ENCODE data around the gene ADGRG3.

Gene ADGRG3

DNA sequence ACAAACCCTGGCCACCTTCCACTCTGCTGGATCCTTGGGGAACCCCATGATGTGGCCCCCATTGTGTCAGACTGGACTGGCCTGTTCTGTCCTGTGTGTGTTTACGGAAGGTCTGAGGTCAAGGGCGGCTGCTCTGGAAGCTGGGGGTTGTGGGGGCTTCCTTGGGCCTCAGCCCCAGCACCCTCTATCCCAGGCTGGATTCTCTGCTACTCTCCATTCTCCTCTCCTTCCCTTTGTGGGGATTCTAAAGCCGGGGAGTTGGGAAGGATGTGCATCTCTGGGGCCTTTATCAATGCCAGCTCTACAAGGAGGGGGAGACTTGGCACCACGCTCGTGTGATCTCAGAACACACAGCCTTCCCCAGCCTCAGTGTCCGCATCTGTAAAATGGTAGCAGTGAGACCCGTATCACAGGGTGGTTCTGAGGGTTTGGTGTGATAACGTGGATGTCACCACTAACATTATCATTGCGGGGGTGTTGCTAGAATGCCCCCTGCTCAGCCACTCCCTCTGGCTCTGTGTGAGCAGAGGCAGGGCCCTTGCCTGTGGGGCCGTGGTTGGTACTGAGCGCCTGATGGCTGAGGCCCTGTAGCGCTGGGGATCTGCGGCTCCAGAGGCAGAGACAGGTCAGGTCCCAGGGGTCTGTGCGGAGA, 21.6 kb upstream of the ADGRG3 start:
- TF ChIP-seq, protein P1, sequence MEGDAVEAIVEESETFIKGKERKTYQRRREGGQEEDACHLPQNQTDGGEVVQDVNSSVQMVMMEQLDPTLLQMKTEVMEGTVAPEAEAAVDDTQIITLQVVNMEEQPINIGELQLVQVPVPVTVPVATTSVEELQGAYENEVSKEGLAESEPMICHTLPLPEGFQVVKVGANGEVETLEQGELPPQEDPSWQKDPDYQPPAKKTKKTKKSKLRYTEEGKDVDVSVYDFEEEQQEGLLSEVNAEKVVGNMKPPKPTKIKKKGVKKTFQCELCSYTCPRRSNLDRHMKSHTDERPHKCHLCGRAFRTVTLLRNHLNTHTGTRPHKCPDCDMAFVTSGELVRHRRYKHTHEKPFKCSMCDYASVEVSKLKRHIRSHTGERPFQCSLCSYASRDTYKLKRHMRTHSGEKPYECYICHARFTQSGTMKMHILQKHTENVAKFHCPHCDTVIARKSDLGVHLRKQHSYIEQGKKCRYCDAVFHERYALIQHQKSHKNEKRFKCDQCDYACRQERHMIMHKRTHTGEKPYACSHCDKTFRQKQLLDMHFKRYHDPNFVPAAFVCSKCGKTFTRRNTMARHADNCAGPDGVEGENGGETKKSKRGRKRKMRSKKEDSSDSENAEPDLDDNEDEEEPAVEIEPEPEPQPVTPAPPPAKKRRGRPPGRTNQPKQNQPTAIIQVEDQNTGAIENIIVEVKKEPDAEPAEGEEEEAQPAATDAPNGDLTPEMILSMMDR (IDR thresholded peaks at IDR 0.05; ENCODE audit: low read depth, low read length): no peak
- DNase-seq (ENCODE audit: low read depth in 2 of 2): no peak
- H3K4me3 ChIP-seq (replicated peaks in 1 of 2; ENCODE audit: low read depth in 2 of 2, low read length in 2 of 2): no peak overlapping the region

DNA sequence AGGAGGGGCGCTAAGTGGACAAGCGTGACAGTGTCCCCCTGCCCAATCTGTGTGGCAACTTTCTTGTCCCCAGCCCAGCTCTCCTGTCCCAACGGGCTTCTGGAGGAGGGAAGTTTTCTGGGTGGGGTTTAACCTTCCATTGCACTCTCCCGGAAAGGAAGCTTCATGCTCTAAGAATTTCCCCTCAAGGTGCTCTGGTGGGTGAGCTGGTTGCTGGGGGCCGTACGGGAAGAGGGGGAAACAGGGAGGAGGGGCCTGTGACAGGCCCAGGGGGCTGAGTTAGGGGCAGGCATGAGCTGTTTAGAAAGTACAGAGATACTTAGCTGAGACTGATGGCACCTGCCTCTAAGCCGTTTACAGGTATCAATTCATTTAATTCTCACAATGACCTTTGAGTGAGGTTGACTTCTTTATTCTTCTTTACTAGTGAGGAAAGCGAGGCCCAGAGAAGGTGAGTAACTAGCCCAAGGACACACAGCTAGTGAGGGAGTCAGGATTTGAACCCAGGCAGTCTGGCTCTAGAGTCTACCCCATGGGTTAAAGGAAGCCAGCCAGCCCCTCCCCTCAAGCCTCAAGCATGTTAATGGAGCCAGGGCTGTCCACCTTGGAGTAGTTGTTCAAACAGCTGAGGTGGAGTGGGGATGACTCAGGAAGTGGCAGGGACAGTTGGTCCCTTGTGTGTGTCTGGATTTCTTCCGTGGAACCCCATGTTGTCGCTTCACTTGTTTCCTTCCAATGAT, 20.8 kb upstream of the ADGRG3 start:
- no peak for DNase-seq (ENCODE audit: low read depth in 2 of 2)
- no peak overlapping the region for H3K4me3 ChIP-seq (replicated peaks in 1 of 2; ENCODE audit: low read depth in 2 of 2, low read length in 2 of 2)
- TF ChIP-seq, protein P1 (IDR thresholded peaks at IDR 0.05; ENCODE audit: low read depth, low read length): no peak

DNA sequence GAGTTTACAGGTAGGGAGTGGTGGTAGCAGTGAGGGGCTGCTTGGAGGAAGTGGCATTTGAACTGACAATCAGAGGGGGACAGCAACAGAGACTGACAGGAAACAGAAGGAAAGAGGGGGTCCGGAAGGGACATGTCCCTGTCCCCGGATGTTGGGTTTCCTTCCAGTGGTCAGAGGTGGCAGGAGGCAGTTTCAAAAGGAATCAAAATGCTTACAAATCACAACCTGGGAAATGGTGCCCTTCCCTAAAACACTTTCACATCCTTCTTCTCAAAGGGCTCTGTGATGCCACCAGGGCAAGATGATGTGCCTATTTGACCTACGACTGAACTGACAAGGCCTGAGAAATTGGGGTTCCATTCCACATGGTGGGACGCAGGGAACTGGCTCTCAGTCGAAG, 20.0 kb upstream of the ADGRG3 start:
- TF ChIP-seq, protein P1 (IDR thresholded peaks at IDR 0.05; ENCODE audit: low read depth, low read length): no peak
- DNase-seq (ENCODE audit: low read depth in 2 of 2): no peak
- H3K4me3 ChIP-seq (replicated peaks in 1 of 2; ENCODE audit: low read depth in 2 of 2, low read length in 2 of 2): no peak overlapping the region

DNA sequence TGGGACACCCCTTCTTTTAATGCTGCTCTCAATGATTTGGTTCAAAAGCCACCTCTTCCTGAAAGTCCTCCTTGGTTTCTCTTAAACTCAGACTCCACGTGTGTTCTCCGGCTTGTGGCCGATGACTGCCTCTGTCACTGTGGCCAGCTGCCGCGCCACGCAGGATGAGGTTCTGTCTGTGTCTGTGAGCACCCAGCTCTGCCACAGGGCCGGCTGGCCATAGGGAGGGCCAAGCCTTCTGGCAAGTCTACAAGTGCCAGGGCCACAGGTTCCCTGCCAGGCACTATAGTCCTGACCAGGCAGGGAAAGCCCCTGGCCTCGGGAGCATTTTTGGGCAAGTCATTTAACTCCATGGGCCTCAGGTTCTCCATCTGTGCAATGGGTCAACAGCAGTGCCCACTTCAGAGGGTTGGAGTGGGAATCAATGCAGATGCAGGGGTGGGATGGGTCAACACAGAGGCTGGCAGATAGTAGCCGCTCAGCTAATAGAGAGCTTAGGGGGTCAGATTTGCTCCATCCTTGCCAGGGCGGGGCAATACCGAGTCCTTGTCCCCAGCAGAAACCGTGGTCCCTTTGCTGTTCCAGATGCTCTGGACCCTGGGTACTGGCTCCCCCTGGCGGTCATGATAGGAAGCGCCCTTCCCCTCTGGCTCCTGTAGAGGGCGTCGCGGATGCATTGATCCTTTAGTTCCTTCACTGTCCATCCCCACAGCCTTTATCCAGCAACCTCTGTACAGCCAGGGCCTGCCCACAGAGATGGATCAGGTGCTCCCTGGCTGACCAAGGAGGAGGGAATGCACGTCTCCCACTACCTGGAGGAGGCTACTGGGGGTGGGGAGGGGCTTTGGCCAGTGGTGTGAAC, 19.3 kb upstream of the ADGRG3 start:
- TF ChIP-seq, protein P1 (IDR thresholded peaks at IDR 0.05; ENCODE audit: low read depth, low read length): peak; percentile 100
- DNase-seq (ENCODE audit: low read depth in 2 of 2): peak; percentile 84 to 86
- H3K4me3 ChIP-seq (replicated peaks in 1 of 2; ENCODE audit: low read depth in 2 of 2, low read length in 2 of 2): no peak overlapping the region

DNA sequence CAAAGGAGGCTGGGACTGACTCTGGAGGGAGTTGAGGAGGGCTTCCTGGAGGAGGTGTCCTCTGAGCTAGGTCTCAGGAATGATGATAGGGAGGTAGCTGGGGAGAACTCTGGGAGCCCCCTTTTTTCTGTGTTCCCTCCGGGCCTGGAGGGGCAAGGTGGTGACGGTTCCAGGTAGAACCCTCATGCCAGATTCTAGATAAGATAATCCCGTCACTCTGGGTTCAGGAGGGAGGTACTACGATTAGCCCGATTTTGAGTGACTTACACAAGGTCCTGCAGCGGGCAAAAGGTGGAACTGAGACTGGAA, 18.7 kb upstream of the ADGRG3 start:
- TF ChIP-seq, protein P1 (IDR thresholded peaks at IDR 0.05; ENCODE audit: low read depth, low read length): no peak
- no peak overlapping the region for H3K4me3 ChIP-seq (replicated peaks in 1 of 2; ENCODE audit: low read depth in 2 of 2, low read length in 2 of 2)

DNA sequence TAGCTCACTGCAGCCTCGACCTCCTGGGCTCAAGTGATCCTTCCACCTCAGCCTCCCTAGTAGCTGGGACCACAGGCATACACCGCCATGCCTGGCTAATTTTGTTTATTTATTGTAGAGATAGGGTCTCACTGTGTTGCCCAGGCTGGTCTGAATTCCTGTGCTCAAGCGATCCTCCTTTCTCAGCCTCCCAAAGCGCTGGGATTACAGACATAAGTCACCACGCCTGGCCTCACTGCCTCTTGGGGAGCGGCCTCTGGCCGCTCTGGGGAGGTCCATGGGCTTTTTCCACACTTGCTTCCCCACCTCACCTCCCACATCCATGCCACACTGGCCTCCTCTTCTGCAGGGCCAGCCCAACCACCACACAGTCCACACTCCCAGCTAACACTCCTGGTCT, 18.3 kb upstream of the ADGRG3 start:
- TF ChIP-seq, protein P1 (IDR thresholded peaks at IDR 0.05; ENCODE audit: low read depth, low read length): no peak
- DNase-seq (ENCODE audit: low read depth in 2 of 2): no peak
- no peak overlapping the region for H3K4me3 ChIP-seq (replicated peaks in 1 of 2; ENCODE audit: low read depth in 2 of 2, low read length in 2 of 2)

More for the DNA sequence above, 18.7 kb upstream of the ADGRG3 start:
- DNase-seq (ENCODE audit: low read depth in 2 of 2): no peak
